ENCODE measurements around the gene ZNF664.

The ZNF664 gene

DNA sequence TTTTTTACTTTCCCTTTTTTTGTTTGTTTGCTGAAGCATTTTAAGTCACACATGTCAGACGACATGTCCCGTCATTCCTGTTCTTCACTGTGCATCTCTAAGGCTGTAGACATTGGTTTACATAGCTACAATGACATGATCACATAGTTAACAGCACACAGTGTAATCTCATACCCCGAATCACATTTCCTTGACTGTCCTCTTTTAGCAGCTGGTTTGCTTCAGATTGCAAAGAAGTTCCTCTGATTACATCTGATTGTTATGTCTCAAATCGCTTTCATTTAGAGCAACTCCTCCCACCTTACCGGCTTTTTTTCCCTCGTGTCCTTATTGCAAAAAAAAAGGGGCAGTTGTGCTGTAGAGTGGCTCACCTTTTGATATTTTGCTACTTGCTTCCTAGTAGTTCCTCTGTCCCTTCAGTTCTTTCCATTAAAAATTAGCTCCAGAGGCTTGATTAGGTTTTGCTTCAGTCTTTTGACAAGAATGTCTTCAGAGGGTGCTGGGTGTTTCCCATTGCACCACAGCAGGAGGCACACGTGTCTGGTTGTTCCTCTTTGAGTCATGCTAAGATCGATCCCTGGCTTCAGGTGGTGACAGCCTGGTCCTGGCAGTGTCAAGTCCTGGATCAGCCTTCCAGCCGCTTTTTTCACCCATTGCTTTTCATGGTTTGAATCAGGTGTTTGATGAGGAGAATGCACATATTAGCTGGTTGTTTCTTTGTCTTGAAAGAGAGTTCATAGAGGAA is 35.0 kb downstream of the ZNF664 start:
- DNase-seq (ENCODE audit: low read depth in 2 of 3, low spot score in 1 of 3), result no peak

GRCh38 chr12:124008595-124008994 is 35.6 kb downstream of the ZNF664 start:
- DNase-seq (ENCODE audit: low read depth in 2 of 3, low spot score in 1 of 3), result no peak

DNA sequence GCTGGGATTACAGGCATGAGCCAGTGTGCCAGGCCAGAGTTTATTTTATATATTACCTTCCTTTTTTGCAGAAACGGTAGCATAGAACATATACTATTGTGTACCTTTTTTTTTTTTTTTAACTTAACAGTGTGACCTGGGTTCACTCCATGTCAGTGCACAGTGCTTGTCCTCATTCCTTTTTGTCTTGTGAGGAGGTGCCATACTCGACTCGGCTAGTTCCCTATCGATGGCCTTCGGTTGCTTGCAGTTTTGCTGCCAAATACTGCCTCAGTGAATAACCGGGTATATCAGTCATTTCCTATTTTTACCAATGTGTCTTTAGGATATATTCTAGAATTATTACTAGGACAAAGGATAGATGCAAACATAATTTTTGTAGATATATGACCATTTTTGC is 36.8 kb downstream of the ZNF664 start:
- DNase-seq (ENCODE audit: low read depth in 2 of 3, low spot score in 1 of 3), result no peak

DNA sequence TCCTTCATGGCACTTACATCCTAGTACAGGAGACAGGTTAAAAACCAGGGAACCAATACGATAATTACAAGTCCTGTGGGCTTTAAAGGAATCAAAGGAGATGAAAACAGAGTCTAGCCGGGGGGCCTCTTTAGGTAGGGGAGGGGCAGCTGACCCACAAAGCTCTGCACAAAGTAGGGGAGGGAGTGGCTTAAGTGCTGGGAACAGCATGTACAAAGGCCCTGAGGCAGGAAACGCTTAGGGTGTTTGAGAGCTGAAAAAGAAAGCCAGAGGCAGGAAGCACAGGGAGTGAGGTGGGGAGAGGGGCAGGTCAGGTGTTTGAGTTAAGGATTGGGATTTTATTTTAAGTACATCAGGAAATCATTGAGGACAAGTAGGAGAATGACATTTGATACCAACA is 37.7 kb downstream of the ZNF664 start:
- no peak for DNase-seq (ENCODE audit: low read depth in 2 of 3, low spot score in 1 of 3)

DNA sequence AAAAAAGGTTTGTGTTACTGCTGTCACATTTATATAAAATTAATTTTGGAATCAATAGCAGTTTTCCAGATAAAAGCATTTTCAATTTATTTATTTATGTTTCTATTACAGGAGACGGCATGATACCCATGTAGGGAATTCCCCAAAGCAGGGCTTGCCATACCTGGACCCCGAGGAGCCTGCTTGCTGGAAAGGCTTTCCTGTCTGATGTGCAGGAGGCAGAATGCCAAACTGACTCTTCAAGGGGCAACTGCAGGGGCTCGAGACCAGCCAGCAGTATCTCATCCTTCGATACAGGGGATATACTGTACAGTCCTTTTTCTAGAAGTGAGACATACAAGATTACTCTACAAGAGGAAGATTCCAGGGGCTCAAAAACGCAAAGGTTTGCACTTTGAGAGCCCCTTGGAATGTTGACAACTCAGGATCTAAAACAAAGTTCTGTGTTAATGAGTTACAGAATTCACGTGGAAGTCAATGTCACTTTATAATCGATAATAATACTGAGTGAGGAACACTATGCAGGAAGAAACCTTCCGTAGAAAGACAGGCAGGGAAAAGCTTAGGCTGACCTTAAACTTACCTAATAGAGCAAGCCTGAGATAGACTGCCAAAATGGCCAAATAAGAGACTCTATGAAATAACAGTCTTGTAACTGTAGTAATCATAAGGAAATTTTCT is 38.6 kb downstream of the ZNF664 start:
- no peak for DNase-seq (ENCODE audit: low read depth in 2 of 3, low spot score in 1 of 3)

DNA sequence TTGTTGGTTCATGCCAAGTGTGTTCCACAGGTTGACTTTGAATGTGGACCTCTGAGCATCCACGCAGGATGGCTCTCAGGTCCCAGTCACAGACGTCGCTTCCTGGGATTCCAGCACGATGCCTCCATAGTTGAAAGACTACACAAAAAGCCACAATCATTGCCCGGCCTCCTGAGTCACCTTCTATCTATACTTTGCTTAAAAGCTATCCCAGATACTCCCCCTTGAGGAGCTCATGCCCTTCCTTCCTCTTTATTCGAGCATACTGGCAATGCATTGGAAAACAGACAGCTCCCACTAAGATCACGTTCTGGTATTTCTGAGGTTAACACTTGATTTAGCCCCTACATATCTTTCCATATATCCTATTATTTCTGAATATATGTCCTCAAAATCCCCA is 40.1 kb downstream of the ZNF664 start:
- DNase-seq (ENCODE audit: low read depth in 2 of 3, low spot score in 1 of 3), result no peak

DNA sequence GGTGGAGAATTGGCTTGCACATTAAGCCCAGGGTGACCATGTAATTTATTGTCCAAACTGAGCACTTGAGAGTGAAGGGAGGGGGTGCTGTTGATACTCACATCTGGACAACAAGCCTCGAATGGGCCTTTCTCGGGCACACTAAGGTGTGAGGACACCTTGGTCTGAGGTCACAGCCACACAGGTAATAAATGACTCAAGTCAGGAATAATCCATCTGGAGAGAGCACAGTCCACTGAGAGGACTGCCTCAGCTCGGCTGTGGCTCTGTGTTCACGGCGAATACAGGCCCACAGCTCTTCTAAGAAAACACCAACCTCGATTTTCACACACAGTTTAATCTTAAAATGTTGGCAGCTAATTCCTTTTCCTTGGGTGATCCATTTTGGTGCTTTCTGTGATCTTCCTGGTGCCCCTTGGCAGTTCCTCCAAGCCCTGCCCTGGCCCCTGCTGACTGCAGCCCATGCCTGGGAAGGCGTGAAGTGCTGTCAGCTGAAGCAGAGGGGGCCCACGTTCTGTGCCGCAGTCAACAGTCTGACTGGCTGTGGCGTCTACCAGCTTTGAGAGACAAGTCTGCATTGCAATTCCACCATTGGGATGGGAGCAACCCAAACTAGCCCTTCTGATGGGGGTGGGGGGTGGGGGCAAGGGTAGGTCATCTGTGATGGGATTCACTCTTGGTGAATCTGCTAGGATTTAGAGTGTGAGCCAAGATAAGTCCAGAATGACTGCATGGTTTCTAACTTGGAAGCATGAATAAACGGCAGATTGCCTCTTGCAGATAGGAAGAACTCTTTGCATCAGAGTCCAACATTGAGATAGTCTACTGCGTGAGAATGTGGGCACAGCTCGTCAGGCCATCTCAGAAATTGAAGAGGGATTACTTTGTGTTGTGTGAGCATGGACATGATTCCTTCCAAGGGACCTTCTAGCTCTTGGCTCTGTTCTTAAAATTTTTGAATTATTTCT is 42.8 kb downstream of the ZNF664 start:
- DNase-seq (ENCODE audit: low read depth in 2 of 3, low spot score in 1 of 3), result no peak

GRCh38 chr12:124017064-124017463 is 44.0 kb downstream of the ZNF664 start:
- no peak for DNase-seq (ENCODE audit: low read depth in 2 of 3, low spot score in 1 of 3)

- DNase-seq (ENCODE audit: low read depth in 2 of 3, low spot score in 1 of 3), result no peak
Measured at GRCh38 chr12:124018539-124018938, 45.5 kb downstream of the ZNF664 start.

- no peak for DNase-seq (ENCODE audit: low read depth in 2 of 3, low spot score in 1 of 3)
Measured at GRCh38 chr12:124019115-124019514, 46.1 kb downstream of the ZNF664 start.

DNA sequence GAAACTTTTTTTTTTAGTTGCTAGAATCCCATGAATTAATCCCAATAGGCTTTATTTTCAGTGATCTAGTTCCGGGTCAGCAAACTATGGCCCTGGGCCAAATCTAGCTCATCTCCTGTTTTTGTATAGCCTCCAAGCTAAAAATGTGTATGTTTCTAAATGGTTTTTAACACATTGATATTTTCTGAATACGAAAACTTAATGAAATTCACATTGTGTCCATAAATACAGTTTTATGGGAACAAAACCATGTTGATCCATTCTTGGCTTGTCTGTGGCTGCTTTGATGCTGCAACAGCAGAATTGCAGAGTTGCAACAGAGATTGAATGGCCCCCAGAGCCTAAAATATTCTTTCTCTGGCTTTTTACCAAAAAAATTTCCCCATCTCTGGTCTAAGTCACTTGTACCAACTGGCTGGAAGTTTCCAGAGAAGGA is 47.5 kb downstream of the ZNF664 start:
- DNase-seq (ENCODE audit: low read depth in 2 of 3, low spot score in 1 of 3), result no peak

DNA sequence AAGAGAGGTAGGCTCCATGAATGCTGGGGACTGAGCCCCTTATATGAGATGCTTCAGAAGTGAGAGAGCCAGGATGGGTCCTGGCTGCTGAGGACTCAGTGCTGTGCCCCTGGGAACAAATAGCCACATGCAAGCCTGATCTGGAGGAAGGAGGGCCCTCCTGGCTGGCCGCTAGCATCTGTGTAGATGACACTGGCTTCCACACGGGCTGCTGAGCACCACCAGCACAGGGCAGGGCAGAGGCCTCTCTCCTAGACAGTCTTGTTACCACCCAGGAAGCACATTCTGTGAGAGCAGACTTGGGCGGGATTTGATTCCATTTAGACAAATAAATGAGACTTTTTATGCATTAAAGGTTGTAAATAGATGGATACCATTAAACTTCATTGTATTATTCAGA is 48.0 kb downstream of the ZNF664 start:
- DNase-seq (ENCODE audit: low read depth in 2 of 3, low spot score in 1 of 3), result no peak

GRCh38 chr12:124022161-124022560 is 49.1 kb downstream of the ZNF664 start:
- DNase-seq (ENCODE audit: low read depth in 2 of 3, low spot score in 1 of 3), result no peak

DNA sequence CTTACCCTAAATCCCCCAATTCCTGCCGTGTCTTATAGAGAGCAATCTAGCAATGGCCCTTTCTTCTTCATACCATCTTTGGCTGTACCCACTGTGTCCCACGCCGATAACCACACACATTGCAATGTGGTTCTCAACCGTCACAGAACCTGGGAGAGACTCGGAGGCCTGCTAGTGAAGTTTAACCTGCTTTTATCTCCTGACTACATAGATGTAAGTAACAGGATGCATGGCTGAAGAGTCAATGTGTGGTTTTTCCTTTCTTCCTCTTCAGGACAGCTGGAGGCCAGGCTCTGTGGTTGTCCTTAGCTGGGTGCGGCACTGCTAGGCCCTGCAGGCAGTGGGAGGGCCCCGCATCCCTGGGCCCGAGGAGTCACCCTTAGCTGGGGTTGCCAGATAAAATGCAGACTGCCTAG is 51.3 kb downstream of the ZNF664 start:
- no peak for DNase-seq (ENCODE audit: low read depth in 2 of 3, low spot score in 1 of 3)

GRCh38 chr12:124024776-124025175 is 51.8 kb downstream of the ZNF664 start:
- no peak for DNase-seq (ENCODE audit: low read depth in 2 of 3, low spot score in 1 of 3)

- DNase-seq (ENCODE audit: low read depth in 2 of 3, low spot score in 1 of 3), result no peak
Measured at GRCh38 chr12:124025661-124026060, 52.6 kb downstream of the ZNF664 start.

- DNase-seq (ENCODE audit: low read depth in 2 of 3, low spot score in 1 of 3), result no peak
Measured at GRCh38 chr12:124026755-124027745, 54.0 kb downstream of the ZNF664 start.

GRCh38 chr12:124027753-124028554 is 54.9 kb downstream of the ZNF664 start:
- no peak for DNase-seq (ENCODE audit: low read depth in 2 of 3, low spot score in 1 of 3)

DNA sequence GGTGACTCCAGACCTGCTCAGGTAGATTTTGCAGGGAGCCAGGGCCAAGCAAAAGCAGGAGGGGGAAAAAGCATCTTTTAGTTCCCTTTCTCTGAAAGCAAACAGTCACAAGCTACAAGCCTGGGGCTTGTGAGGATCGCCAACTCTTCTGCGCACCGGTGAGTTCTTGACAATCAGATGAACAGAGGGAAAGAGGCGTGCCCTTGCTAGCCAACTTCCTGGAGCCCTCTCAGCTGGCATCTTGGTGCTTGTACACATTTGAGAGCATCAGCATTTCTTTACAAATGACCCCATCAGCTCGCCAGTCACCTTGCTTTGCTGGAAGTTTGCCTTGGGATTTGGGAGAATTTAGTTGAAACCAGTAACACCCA is 55.5 kb downstream of the ZNF664 start:
- DNase-seq (ENCODE audit: low read depth in 2 of 3, low spot score in 1 of 3), result no peak

- no peak for DNase-seq (ENCODE audit: low read depth in 2 of 3, low spot score in 1 of 3)
Measured at GRCh38 chr12:124030008-124030407, 57.0 kb downstream of the ZNF664 start.
